Thymus (tissue), 11 donors: Measurements from ENCODE around the gene STPG1. TPM values are rescaled to one million over a fixed set of nuclear protein-coding genes. Genes with fewer than 3 reads are reported as not detected.

Source experiments
- DNase-seq, 9 donors: peaks; one replicate each; pipeline ENCODE4 v3.0.0-alpha.2; 2013; ENCODE audit warnings: low spot score in 9 of 9, low read depth in 6 of 9, missing footprints in 1 of 9
- H3K27ac ChIP-seq, 2 donors: one replicate each; pipeline ENCODE4 v1.5.1; 2013; ENCODE audit warnings: control low read depth in 1 of 2, low read depth in 1 of 2, low read length in 1 of 2, mild to moderate bottlenecking in 1 of 2, moderate library complexity in 1 of 2
- H3K27me3 ChIP-seq, 2 donors: one replicate each; pipeline ENCODE4 v1.5.1; 2013; ENCODE audit warnings: low read length in 1 of 2; ENCODE audit not compliant: control insufficient read depth in 2 of 2, insufficient read depth in 1 of 2
- H3K36me3 ChIP-seq, 2 donors: one replicate each; pipeline ENCODE4 v1.5.1; 2013; ENCODE audit warnings: low read length in 1 of 2, mild to moderate bottlenecking in 1 of 2, moderate library complexity in 1 of 2; ENCODE audit not compliant: control insufficient read depth in 2 of 2, insufficient read depth in 2 of 2
- H3K4me1 ChIP-seq, 2 donors: one replicate each; pipeline ENCODE4 v1.5.1; 2013; ENCODE audit warnings: low read length in 2 of 2; ENCODE audit not compliant: control insufficient read depth in 2 of 2, insufficient read depth in 2 of 2
- H3K4me3 ChIP-seq, 2 donors: one replicate each; pipeline ENCODE4 v1.5.1; 2013; ENCODE audit warnings: low read length in 2 of 2, control low read depth in 1 of 2, mild to moderate bottlenecking in 1 of 2
- H3K9me3 ChIP-seq, 2 donors: one replicate each; pipeline ENCODE4 v1.5.1; 2013; ENCODE audit warnings: low read length in 1 of 2, mild to moderate bottlenecking in 1 of 2; ENCODE audit not compliant: control insufficient read depth in 2 of 2, insufficient read depth in 1 of 2
- WGBS: extraction: QIAGEN DNeasy Blood & Tissue Kit; methylation state at CpG from one replicate; pipeline ENCODE4 v1.1.7; 2013; 5-methylcytosine and 5-hydroxymethylcytosine counted together
- polyA plus RNA-seq: library from polyadenylated mRNA; stranded (reverse); fragments of 200-250 nt; gene quantifications from one replicate; pipeline ENCODE4 v1.2.3, GENCODE V29; 2013
- total RNA-seq: library from RNA; stranded (reverse); fragments of 120-200 nt; gene quantifications from one replicate; pipeline ENCODE4 v1.2.4, GENCODE V29; 2013
- donor health status: healthy.

STPG1 gene
- total and polyA plus RNA-seq, 2 donors: 3.3 to 3.5 TPM

DNA sequence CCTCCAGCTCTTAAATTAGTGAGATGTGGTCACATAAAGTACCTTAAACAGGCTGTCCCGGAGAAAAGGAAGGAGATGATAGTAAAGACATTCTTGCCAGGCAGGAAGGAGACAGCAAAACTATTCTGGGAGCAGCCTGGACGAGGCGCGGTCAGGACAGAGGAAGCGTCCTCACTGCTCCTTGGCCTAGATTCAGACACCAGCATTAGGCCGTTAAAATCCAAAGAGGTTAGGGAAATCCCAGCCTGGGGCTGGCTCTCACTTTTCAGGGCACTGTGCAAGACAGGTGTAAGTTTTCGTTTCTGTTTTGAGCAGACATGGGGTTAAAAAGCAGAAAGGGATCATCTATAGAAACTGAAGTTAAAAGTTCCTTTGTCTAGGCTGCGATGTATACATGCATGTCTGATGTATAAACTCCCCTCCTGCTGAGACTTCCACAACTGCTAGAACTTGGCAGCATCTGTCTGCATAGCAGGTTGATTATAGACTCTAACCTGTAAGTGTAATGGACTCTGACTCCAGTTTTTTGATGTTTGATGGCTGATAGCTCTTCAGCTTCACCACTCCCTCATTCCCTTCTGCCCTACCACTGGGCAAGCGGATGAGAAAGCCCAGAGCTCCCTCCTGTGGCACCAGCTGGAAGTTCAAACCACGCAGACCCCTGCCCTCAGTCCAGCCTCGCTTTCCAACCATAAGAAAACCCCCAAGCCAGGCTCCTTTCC is 21.5 kb downstream of the STPG1 start:
- Histone ChIP-seq H3K4me1 (peaks cover 0 to 28% of the 10 kb centered on the region in 2 donors), H3K27me3 (no peaks in the 10 kb centered on the region), H3K9me3 (no peaks in the 10 kb centered on the region), H3K36me3 (no peaks in the 10 kb centered on the region), H3K4me3 (no peak overlapping the region), H3K27ac (peak overlapping the region; percentile 85)
- 85% methylated on average over 11 of the region's 11 CpGs for WGBS
- DNase-seq: peak in 4 of 9 donors; percentile 26 to 66 (median 50)

DNA sequence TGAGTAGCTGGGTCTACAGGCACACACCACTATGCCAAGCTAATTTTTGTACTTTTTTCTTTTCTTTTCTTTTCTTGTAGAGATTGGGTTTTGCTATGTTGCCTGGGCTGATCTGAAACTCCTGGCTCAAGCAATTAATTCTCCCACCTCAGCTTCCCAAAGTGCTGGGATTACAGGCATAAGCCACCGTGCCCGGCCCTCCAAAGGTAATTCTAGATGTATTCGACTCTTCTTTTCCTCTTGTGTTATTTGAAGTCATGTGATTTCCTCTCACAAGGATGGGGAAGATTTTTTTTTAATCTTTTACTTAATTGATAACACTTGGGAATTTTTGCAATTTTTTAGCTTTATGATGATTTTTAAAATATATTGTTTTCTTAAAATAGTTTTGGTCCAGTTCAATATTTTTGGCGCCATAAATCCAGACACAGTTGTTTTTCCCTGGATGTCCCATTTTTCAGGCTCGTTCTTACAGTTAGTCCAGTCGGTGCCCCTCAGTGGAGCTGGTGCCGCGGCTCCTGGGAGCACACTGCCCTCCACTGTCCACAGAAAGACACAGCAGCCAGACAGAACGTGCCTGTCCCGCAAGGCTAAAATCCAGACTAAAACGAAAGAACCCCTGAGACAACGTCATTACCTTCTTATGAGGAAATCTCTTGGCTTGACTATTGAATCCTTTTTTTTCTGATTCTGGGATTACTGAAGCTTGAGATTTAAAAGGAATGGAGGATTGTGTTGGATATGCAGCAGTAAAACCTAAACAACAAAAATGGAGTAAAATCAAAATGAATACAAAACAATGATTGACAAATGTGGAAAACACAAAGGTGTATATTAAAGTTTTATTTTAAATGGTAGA is 22.4 kb downstream of the STPG1 start:
- WGBS: 23% methylated on average over 12 of the region's 12 CpGs
- Histone ChIP-seq H3K9me3 (no peaks in the 10 kb centered on the region), H3K27ac (peak overlapping the region in 1 of 2 donors; percentile 85), H3K4me1 (peaks cover 0 to 28% of the 10 kb centered on the region in 2 donors), H3K36me3 (no peaks in the 10 kb centered on the region), H3K4me3 (no peak overlapping the region), H3K27me3 (no peaks in the 10 kb centered on the region)
- peak in 5 of 9 donors; percentile 24 to 75 (median 49) for DNase-seq

DNA sequence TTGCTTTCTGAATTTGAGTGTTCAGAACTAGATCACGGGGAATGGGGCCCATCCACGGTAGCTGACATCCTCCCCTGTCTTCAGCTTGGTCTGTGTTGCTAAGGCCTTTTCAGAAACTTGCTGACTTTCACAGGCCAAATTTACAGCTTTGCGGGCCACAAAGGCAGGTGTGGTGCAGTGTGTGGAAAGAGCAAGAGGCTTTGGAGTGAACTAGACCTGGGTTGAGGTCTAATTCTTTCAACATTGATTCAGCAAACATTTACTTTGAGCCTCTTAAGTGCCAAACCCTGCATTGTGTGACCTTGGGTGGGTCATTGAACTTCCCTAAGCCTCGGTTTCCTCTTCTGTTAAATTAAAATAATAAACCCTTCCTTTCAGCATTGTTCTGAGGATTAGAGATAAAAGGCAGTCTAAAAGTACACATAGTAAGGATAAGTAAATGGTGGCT is 24.3 kb downstream of the STPG1 start:
- DNase-seq: no peak
- no peak overlapping the region for H3K27ac ChIP-seq

DNA sequence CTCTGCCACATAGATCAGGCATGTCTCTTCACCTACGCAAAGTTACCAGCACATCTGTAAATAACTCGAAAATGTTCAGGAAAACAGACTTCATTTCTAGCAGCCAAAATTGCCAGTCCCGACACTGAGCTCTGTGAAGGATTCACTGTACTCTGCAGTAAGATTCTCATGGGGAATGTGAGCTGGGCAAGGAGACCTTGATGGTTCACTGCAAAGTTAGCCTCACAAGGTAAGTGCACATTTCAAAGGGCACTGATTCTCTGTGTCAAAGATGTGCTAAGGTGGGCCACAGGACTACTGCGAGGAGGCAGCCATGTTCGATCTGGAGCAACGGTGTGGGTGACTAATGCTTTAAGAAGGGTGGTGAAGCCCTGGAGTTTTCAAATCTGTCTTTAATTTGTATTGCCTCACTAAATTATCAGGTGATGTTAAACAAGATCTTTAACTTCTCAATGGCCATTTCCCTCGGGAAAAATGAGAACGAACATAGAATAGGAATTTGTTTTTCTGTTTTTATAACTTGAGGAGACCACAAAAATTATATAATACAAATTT is 25.2 kb downstream of the STPG1 start:
- H3K27ac ChIP-seq: no peak overlapping the region
- no peak for DNase-seq
- H3K4me3 ChIP-seq: no peak overlapping the region
- H3K27me3 ChIP-seq: no peaks in the 10 kb centered on the region
- 91% methylated on average over 8 of the region's 8 CpGs for WGBS
- no peaks in the 10 kb centered on the region for H3K9me3 ChIP-seq
- peaks cover 0 to 25% of the 10 kb centered on the region in 2 donors for H3K4me1 ChIP-seq
- no peaks in the 10 kb centered on the region for H3K36me3 ChIP-seq

More for the DNA sequence above, 24.3 kb downstream of the STPG1 start:
- Histone ChIP-seq H3K36me3 (no peaks in the 10 kb centered on the region), H3K9me3 (no peaks in the 10 kb centered on the region), H3K4me1 (peaks cover 0 to 28% of the 10 kb centered on the region in 2 donors), H3K27me3 (no peaks in the 10 kb centered on the region), H3K4me3 (no peak overlapping the region)
- WGBS: 96% methylated on average over 4 of the region's 4 CpGs

DNA sequence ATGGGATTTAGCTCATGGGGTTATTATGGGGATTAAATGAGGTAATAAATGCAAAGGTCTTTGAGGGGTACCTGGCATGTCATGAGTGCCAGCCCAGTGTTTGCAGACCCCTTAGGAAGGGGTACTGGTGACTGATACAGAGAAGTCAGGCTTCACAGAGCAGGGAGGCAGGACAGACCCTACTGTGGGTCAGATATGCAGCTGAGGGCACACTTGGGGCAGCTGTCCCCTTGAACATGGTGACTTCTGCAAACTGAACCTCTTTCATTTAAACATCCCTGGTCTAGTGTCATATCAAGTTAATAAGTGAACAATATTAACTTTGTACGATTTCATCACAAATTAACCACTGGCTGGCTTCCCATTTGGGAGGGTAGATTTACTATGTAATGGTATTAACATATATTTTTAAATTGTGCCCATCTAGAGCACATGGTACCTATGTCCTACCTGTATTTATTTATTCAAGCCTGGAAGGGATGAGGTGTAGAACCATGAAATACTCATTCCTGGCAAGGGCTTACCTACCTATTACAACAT is 25.9 kb downstream of the STPG1 start:
- Histone ChIP-seq H3K4me1 (peaks cover 0 to 18% of the 10 kb centered on the region in 2 donors), H3K27ac (no peak overlapping the region), H3K4me3 (no peak overlapping the region), H3K27me3 (no peaks in the 10 kb centered on the region), H3K9me3 (no peaks in the 10 kb centered on the region), H3K36me3 (no peaks in the 10 kb centered on the region)
- no peak for DNase-seq
- 96% methylated on average over 1 of the region's 1 CpG for WGBS

DNA sequence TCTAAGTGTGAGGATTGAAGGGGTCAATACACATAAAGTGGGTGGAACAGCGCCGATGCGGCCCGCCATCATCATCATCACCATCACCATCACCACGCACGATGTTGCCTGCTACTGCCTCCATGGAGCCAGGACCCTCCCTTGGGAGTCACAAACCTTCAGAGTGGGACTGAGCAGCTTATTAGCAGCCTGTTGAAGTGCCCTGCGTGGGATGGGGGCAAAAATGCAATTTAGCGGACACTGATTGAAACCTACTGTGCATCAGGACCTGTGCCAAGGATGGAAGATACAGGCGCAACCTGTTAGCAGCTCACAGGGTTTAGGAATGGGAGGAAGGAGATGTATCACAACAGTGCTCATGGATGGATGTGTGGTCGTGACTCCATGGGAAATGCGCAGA is 26.7 kb downstream of the STPG1 start:
- H3K27ac ChIP-seq: no peak overlapping the region
- no peak for DNase-seq
- WGBS: 96% methylated on average over 11 of the region's 11 CpGs

DNA sequence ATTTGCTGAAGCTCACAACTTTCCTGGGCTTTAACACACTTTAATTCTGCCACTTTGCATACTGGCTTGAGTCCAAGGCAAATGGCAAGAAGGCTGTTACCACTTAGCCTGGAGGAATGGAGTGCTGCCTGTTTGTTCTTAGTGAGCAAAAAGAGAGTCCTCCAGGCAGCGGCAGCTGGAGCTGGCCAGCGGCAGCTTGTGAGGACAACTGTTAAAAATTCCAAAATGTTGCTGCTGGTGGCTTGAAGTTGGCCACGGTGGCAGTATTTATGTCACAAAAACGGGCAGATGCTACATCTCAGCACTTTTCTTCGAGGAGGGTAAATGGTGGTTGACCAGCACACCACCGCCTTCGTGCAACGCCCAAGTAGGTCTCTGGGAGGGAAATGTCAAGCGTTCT is 27.3 kb downstream of the STPG1 start:
- WGBS: 97% methylated on average over 9 of the region's 9 CpGs
- H3K4me3 ChIP-seq: no peak overlapping the region
- H3K27ac ChIP-seq: no peak overlapping the region
- H3K4me1 ChIP-seq: peaks cover 0 to 5% of the 10 kb centered on the region in 2 donors
- no peaks in the 10 kb centered on the region for H3K27me3 ChIP-seq
- no peaks in the 10 kb centered on the region for H3K9me3 ChIP-seq
- DNase-seq: no peak
- H3K36me3 ChIP-seq: no peaks in the 10 kb centered on the region

More for the DNA sequence above, 26.7 kb downstream of the STPG1 start:
- no peak overlapping the region for H3K4me3 ChIP-seq
- H3K9me3 ChIP-seq: no peaks in the 10 kb centered on the region
- peaks cover 0 to 10% of the 10 kb centered on the region in 2 donors for H3K4me1 ChIP-seq
- H3K36me3 ChIP-seq: no peaks in the 10 kb centered on the region
- H3K27me3 ChIP-seq: no peaks in the 10 kb centered on the region

DNA sequence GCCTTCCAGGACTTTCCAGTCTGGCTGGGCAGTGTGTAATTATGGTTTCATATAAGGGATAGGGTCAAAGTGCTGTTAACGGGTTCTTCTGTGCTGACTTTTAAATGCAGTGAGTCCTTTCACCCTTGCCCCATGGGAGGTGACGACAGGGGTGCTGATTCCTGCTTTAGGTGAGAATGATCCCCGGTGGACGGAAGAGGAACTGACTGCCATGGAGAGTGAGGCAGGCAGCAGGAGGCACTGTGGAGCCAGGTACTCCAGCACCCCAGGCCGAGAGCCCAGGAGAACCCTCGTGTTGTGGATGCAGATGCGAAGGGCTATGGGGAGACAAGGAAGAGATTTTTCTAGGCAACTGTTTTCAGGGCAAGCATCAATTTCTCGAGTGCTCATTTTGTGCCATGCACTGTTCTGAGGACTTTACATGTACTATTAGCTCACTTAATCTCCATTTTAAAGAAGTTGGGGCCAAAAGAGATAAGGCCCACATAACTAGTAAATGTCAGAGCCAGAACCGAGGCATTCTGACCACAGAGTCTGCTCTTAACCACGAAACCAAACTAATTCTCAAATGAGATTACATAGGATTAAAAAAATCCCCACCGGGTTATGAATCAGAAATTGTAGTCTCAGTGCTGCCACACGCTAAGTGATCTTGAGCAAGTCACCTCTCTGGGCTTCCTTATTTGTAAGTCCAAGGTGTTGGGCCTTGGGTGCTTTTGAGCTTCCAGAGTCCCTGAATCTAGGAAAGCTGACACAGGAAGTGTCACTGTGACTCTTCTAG is 28.2 kb downstream of the STPG1 start:
- Histone ChIP-seq H3K36me3 (no peaks in the 10 kb centered on the region), H3K9me3 (no peaks in the 10 kb centered on the region), H3K4me3 (no peak overlapping the region), H3K27me3 (no peaks in the 10 kb centered on the region), H3K4me1 (peaks cover 0 to 3% of the 10 kb centered on the region in 2 donors), H3K27ac (no peak overlapping the region)
- no peak for DNase-seq
- 87% methylated on average over 12 of the region's 12 CpGs for WGBS
